NOMO-1 (cell line): ENCODE data around the gene TEFM.
"Not testable (repeated sequence)": the region's sequence is repeated elsewhere in the genome, so short reads cannot be mapped to it uniquely, and the experiment has no call there.

Experiments used
- DNase-seq, 2 experiments: peaks; one replicate each; lab custom pipeline; 2025; ENCODE audit not compliant: unreplicated experiment in 2 of 2; lab: John Stamatoyannopoulos, UW

Gene TEFM, protein sequence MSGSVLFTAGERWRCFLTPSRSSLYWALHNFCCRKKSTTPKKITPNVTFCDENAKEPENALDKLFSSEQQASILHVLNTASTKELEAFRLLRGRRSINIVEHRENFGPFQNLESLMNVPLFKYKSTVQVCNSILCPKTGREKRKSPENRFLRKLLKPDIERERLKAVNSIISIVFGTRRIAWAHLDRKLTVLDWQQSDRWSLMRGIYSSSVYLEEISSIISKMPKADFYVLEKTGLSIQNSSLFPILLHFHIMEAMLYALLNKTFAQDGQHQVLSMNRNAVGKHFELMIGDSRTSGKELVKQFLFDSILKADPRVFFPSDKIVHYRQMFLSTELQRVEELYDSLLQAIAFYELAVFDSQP

GRCh38 chr17:30906101-30906911, at the start of gene TEFM:
Gene TEFM (minus strand): TSS chr17:30906238. CDS start chr17:30906198, 40 bp downstream.
- DNase-seq, result peak; percentile 81 to 89

DNA sequence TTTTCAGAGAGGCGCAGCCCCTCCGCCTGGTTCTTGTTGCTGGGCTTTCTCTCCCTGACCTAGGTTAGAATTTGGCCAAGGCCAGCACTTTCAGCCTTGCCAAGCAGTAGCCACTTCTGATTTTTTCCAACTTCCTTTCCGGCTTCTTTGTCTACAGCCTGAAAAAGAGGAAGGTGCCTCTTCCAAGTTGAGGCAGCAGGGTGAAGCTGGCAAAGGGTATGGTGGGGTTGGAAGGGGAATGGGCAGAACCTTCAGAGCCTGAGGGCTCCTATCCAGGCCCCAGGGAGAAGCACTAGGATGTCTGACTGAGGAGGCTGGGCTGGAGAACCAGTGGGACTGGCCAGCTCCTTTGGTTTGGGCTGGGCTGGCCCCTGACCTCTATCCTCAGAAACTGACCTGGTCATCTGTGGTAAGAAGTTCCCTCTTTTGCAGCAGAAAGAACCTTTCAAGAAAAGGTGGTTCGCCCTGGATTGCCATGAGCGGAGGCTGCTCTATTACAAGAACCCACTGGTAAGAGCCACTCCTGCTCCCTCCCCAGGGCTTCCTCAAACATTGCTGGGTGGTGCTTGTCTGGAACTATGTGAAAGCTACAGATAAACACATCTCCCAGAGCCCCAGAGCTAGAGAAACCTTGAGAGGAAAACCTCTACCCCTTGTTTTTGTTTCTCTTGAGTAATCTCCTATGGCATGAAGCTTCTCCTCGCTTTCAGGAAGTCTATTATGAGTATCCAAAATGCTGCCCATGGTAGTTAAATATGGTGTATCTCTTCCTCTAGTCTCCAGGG, 48.2 kb upstream of the TEFM start:
- peak; percentile 65 to 83 for DNase-seq

DNA sequence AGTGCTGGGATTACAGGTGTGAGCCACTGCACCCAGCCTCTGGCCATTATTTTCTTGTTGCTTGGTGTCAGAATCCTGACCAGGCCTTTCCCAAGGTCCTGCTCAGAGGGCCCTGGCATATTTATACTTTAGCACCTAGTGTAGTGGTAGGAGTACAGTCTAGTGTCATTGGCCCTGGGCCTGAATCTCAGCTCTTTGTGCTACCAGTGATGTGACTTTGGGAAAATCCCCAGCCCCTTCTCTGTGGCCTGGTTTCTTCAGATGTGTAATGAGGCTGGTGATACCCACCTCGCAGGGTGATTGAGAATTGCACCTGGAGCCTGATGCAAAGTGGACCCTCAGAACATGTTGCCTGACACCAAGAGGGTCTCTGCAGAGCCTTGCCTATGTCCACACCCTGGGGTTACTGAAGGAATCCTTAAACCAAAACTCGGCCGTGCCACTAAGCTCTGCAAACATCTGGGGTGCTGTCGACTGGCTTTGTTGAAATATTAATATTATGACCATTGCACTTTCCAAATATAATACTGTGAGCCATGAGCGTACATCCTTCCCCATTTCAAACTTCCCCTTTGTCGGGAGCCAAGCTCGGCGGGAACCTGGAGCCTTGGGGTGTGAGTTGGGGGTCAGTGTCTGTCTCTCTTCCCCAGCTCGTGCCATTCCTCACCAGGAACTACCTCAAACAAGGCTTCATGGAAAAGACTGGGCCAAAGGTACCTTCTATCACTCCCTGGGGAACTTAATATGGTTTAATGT, 46.8 kb upstream of the TEFM start:
- peak; percentile 66 to 79 for DNase-seq

GRCh38 chr17:30950669-30951399, 44.8 kb upstream of the TEFM start:
- no peak for DNase-seq

- DNase-seq, result no peak
Observed at GRCh38 chr17:30950189-30950588, 44.2 kb upstream of the TEFM start.

- no peak for DNase-seq
Observed at GRCh38 chr17:30947796-30948195, 41.8 kb upstream of the TEFM start.

DNA sequence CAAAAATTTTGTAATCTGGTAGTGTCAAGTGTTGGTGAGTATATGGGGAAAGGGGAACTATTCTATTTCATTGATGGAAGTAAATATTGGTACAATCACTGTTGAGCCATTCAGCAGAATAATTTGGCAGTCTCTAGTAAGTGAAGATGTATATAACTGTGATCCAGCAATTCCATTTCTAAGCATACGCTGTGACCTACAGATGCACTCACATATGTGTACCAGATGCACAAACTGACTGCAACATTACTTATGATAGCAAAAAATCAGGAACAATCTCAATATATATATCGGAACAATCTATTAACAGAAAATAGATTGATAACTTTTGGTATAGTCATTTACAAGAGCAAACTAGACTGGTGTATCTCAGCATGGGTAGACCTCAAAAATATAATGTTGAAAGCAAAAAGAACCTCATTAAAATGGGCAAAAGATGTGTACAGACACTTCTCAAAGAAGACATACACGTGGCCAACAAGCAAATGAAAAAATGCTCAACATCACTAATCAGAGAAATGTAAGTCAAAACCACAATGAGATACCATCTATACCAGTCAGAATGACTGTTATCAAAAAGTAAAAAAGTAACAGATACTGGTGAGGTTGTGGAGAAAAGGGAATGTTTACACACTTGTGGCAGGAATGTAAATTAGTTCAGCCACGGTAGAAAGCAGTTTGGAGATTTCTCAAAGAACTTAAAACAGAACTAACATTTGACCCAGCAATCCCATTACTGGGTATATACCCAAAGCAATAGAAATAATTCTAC, 36.5 kb upstream of the TEFM start:
- no peak for DNase-seq

DNA sequence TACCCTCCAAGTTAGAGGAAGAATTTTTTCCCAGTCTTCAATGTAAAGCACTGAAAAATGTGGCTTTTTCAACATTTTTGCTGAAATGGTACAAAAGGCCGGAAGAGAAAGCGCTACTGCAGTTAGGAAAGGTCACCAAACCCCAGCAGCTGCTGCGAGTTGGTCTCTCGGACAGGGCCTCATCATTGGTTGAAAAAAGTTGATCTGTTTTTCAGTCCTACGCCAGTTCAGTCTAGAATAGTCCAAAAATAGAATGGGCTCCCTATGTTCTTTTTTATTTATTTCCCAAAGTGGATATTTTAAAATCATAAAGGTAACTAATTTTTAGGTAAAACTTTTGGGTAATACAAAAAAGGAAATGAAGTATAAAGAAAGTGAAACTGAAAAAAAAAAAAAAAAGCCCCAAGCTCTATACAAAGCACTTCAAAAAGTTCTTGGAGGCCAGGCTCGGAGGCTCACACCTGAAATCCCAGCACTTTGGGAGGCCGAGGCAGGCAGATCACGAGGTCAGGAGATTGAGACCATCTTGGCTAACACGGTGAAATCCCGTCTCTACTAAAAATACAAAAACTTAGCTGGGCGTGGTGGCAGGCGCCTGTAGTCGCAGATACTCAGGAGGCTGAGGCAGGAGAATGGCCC, 33.1 kb upstream of the TEFM start:
- DNase-seq, result peak; percentile 47 to 70

- DNase-seq, result no peak
Observed at GRCh38 chr17:30933966-30934365, 27.9 kb upstream of the TEFM start.

GRCh38 chr17:30931582-30931981, 25.5 kb upstream of the TEFM start:
- not testable (repeated sequence) for DNase-seq

DNA sequence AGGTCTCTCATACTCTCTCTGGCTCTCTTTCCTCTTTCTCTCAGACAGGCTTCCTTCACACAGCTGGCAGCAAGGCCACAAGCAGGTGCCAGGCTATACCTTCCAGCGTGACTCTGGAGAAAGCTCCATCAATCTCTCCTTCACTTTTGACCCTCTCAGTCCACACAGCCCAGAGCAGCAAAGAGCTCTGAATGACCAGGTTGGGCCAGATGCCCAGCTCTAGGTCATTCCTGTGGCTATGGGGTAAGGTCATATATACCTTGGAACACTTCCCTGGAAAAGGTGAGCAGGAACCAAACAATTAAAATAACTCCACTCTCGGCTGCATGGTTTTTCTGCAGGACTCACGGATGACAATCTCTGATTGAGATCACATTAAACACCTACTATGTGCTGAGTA, 24.5 kb upstream of the TEFM start:
- DNase-seq, result no peak

DNA sequence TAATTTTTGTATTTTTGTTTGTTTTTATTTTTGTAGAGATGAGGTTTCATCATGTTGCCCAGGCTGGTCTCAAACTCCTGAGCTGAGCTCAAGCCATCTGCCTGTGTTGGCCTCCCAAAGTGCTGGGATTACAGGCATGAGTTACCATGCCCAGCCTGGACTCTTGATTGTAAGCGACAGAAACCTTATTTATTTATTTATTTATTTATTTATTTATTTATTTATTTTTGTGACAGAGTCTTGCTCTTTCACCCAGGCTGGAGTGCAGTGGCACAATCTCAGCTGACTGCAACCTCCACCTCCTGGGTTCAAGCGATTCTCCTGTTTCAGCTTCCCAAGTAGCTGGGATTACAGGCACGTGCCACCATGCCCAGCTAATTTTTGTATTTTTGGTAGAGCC, 23.8 kb upstream of the TEFM start:
- DNase-seq, result not testable (repeated sequence)

GRCh38 chr17:30929081-30929633, 23.1 kb upstream of the TEFM start:
- no peak for DNase-seq

DNA sequence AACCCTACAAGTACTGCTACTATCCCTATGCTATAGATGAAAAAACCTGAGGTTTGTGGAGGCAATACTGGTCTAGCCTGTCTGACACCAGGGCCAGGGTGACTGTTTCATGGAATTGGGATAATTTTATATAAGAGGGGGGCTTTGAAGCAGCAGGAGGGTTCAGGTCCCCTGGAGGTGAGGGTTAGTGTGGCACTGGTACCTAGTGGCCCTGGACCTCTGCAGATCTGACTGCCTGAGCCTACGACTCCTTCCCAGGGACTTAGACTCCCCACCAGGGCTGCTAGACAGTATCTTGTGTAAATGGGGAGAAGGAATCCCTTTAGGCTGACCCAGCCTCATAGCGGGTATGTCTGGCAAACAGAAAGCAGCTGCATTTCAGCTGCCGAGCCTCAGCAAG, 22.5 kb upstream of the TEFM start:
- DNase-seq, result no peak

DNA sequence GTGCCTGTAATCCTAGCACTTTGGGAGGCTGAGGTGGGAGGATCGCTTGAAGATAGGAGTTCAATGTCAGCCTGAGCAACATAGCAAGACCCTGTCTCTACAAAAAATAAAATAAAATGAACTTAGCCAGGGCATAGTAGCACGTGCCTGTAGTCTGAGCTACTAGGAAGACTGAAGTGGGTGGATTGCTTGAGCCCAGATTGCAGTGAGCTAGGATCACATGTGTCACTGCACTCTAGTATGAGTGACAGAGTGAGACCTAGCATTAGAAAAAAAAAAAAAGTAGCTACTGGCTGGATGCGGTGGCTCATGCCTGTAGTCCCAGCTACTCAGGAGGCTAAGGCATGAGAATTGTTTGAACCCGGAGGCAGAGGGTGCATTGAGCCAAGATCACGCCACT, 21.7 kb upstream of the TEFM start:
- no peak for DNase-seq

- DNase-seq, result peak; percentile 34 to 47
Observed at GRCh38 chr17:30926516-30926915, 20.5 kb upstream of the TEFM start.

DNA sequence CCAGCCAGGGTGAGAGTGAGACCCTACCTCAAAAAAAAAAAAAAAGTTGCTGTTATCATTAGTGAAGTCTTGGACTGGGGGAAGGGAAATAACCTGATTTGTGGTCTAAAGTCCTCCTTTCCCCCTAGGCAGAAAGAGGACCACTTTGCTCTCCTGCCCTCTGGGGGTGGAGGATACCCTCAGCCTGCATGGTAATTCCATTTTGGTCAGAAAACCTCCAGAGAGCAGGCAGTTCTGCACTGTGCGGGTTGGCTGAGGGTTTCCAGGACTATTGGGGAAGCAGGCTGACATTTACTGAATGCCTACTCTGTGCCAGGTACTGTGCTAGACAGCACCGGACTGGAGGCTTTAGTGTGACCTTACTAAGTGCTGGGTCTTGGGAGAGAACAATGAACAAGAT, 18.3 kb upstream of the TEFM start:
- DNase-seq, result no peak
